ENCODE measurements around the gene UCK1.

Gene UCK1

DNA sequence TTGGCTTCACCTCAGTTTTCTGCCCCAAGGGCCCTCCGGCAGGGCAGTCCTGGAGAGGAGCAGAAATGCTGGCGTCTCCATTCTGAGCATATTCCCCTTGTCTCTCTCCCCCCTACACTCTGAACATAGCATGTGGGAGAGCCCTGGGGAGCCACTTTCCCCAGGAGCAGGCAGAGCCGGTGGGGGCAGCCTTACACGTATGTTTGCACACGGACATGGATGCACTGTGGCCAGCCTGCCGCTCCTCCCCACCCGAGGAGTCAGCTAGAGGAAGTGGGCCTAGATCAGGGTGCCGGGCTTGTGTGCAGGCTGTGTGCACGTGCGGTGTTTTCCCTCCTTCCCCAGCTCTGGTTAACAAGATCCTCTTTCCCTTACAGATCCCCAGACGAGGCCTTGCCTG lies 53.7 kb downstream of the UCK1 start:
- no peak for DNase-seq (ENCODE audit: low read depth in 2 of 2)

GRCh38 chr9:131476777-131477345 lies 54.2 kb downstream of the UCK1 start:
- no peak for DNase-seq (ENCODE audit: low read depth in 2 of 2)

DNA sequence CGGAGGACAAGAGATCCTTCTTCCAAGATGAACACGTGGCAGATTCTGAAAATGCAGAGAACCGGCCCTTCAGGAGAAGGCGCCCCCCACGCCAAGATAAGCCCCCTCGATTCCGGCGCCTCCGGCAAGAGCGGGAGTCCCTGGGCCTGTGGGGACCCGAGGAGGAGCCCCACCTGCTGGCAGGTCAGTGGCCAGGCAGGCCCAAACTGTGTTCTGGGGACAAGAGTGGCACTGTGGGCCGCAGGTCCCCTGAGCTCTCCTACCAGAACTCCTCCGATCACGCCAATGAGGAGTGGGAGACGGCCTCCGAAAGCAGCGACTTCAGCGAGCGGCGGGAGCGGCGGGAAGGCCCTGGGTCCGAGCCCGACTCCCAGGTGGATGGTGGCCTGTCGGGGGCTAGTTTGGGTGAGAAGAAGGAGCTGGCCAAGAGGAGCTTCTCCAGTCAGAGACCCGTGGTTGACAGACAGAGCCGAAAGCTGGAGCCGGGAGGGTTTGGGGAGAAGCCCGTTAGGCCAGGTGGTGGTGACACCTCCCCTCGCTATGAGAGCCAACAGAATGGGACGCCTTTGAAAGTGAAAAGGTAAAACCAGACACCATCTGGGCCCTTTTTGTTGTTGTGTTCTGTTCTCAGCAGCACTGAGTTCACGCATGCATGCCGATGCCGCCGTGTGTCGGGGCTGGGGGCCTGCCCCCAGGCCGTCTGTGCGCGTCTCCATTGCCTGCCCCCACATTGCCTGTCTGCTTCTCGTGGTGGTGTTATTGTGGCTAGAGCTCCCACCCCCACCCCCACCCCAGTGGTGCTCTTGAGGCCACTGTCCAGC lies 54.9 kb downstream of the UCK1 start:
- DNase-seq (ENCODE audit: low read depth in 2 of 2) = no peak

- no peak for DNase-seq (ENCODE audit: low read depth in 2 of 2)
Observed at GRCh38 chr9:131475111-131475955, 55.7 kb downstream of the UCK1 start.

- no peak for DNase-seq (ENCODE audit: low read depth in 2 of 2)
Observed at GRCh38 chr9:131474711-131475110, 56.4 kb downstream of the UCK1 start.

GRCh38 chr9:131473891-131474290 lies 57.2 kb downstream of the UCK1 start:
- DNase-seq (ENCODE audit: low read depth in 2 of 2) = no peak
